Measurements from ENCODE around the gene CAMKMT.

CAMKMT gene

DNA sequence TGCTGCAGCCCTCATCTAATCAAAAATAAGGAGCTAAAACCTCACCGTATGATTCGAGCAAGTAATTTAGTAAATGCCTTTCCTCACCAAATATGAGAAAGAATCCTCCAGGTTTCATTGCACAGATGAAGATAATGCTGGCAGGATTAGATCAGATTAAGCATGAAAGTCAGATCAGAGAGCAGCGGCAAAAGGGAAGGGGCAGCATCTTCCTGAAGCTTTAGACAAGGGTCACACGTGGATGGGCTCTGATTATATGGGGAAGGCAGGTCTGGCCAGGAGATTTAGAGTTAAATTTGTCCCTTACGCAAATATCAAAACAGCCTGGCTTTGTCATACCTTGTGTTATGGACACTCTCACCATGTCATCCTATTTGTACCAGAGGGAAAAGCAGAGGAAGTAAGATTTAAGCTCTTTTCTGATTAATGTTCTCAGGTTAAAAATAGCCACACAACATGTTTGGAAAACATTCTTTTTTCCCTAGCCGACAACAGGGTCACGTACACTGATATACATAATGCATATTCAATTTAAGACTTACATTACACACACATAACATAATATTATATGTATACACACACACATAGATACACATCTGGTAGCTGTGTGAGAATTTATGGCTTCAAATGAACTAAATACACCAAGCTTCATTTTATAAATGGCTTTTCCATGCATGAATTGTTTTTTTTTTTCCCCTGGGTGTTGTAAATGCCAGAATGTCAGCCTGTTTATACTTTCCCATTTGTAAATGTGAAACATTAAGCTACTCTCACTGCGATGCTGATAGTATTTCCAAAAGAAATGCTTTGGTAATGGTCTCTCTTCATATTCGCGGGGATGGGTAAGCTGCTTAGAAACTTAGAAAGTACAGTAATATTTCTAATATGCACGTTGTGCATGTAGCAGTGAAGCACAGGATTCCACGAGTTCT is 383.5 kb downstream of the CAMKMT start:
- Histone ChIP-seq H3K4me2 (ENCODE audit: low read depth, low read length) (no peak overlapping the region), H2AFZ (ENCODE audit: low read length) (no peak overlapping the region), H3K79me2 (ENCODE audit: low read length) (no peaks in the 10 kb centered on the region), H3K9me2 (replicated peaks; ENCODE audit: insufficient read depth, low read length) (no peaks in the 10 kb centered on the region), H4K20me1 (ENCODE audit: insufficient read depth, low read length) (no peaks in the 10 kb centered on the region), H3F3A (ENCODE audit: insufficient read depth, low read length) (no peaks in the 10 kb centered on the region), H3K27me3 (replicated peaks; ENCODE audit: insufficient read depth, low read length) (no peaks in the 10 kb centered on the region), H3K27ac (ENCODE audit: low read length) (no peak overlapping the region), H3K4me3 (ENCODE audit: low read length) (no peak overlapping the region), H3K4me1 (ENCODE audit: low read length) (no peaks in the 10 kb centered on the region), H3K9me3 (replicated peaks; ENCODE audit: insufficient read depth, low read length) (no peaks in the 10 kb centered on the region), H3K36me3 (replicated peaks; ENCODE audit: insufficient read depth, low read length) (no peaks in the 10 kb centered on the region), H3K9ac (ENCODE audit: low read length) (no peak overlapping the region)
- TF ChIP-seq EZH2 (optimal IDR thresholded peaks at IDR 0.05; ENCODE audit: low read depth, low read length) (no peak), EZH2phosphoT487 (IDR thresholded peaks at IDR 0.05; ENCODE audit: low read length) (no peak)
- TF ChIP-seq, protein P1, sequence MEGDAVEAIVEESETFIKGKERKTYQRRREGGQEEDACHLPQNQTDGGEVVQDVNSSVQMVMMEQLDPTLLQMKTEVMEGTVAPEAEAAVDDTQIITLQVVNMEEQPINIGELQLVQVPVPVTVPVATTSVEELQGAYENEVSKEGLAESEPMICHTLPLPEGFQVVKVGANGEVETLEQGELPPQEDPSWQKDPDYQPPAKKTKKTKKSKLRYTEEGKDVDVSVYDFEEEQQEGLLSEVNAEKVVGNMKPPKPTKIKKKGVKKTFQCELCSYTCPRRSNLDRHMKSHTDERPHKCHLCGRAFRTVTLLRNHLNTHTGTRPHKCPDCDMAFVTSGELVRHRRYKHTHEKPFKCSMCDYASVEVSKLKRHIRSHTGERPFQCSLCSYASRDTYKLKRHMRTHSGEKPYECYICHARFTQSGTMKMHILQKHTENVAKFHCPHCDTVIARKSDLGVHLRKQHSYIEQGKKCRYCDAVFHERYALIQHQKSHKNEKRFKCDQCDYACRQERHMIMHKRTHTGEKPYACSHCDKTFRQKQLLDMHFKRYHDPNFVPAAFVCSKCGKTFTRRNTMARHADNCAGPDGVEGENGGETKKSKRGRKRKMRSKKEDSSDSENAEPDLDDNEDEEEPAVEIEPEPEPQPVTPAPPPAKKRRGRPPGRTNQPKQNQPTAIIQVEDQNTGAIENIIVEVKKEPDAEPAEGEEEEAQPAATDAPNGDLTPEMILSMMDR (IDR thresholded peaks at IDR 0.05; ENCODE audit: low read length): no peak
- DNase-seq: no peak

DNA sequence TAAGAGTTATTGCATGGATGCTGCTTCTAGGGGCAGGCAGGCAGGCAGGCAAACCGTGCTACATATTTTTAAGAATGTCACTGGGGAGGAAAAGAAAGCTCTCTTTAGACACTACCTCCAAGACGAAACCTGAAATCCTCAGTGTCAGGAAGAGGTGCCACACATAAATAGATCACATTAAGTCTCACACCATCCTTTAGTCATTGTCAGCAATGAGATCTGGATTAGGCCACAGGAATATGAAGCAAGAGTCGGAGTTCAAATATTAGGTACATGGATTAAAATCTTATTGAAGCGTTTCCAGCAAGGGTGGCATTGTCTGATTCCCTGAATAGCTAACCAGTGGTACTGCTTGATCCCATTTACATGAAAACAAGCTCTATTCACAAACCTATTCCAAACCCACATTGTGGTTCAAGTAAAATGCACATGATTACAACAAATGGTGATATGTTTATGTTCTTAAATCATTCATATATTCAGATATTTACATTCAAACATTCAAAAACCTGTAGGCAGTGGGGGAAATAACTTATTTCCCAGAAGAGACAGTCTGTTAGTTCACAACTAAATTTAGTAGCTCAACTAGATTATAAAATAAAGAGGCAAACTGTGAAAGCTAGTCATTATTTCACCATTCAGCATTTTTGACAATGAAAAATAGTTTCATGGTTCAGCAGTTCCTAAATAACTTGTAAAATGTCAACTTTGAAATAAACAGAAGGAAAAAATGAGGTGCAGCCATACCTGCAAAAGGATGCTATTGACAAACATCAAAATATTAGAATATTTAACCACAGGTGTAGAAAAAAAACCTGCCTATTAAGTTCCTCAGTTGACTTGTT is 384.4 kb downstream of the CAMKMT start:
- no peaks in the 10 kb centered on the region for H3K79me2 ChIP-seq (ENCODE audit: low read length)
- no peak for TF ChIP-seq EZH2phosphoT487 (IDR thresholded peaks at IDR 0.05; ENCODE audit: low read length)
- TF ChIP-seq, protein P1 (IDR thresholded peaks at IDR 0.05; ENCODE audit: low read length): no peak
- no peak for TF ChIP-seq EZH2 (optimal IDR thresholded peaks at IDR 0.05; ENCODE audit: low read depth, low read length)
- H3K9ac ChIP-seq (ENCODE audit: low read length): no peak overlapping the region
- no peak overlapping the region for H3K27ac ChIP-seq (ENCODE audit: low read length)
- H3F3A ChIP-seq (ENCODE audit: insufficient read depth, low read length): no peaks in the 10 kb centered on the region
- H3K9me3 ChIP-seq (replicated peaks; ENCODE audit: insufficient read depth, low read length): no peaks in the 10 kb centered on the region
- no peak overlapping the region for H2AFZ ChIP-seq (ENCODE audit: low read length)
- no peak overlapping the region for H3K4me3 ChIP-seq (ENCODE audit: low read length)
- H4K20me1 ChIP-seq (ENCODE audit: insufficient read depth, low read length): no peaks in the 10 kb centered on the region
- H3K9me2 ChIP-seq (replicated peaks; ENCODE audit: insufficient read depth, low read length): no peaks in the 10 kb centered on the region
- DNase-seq: no peak
- no peak overlapping the region for H3K4me2 ChIP-seq (ENCODE audit: low read depth, low read length)
- no peaks in the 10 kb centered on the region for H3K36me3 ChIP-seq (replicated peaks; ENCODE audit: insufficient read depth, low read length)
- no peaks in the 10 kb centered on the region for H3K4me1 ChIP-seq (ENCODE audit: low read length)
- H3K27me3 ChIP-seq (replicated peaks; ENCODE audit: insufficient read depth, low read length): no peaks in the 10 kb centered on the region

DNA sequence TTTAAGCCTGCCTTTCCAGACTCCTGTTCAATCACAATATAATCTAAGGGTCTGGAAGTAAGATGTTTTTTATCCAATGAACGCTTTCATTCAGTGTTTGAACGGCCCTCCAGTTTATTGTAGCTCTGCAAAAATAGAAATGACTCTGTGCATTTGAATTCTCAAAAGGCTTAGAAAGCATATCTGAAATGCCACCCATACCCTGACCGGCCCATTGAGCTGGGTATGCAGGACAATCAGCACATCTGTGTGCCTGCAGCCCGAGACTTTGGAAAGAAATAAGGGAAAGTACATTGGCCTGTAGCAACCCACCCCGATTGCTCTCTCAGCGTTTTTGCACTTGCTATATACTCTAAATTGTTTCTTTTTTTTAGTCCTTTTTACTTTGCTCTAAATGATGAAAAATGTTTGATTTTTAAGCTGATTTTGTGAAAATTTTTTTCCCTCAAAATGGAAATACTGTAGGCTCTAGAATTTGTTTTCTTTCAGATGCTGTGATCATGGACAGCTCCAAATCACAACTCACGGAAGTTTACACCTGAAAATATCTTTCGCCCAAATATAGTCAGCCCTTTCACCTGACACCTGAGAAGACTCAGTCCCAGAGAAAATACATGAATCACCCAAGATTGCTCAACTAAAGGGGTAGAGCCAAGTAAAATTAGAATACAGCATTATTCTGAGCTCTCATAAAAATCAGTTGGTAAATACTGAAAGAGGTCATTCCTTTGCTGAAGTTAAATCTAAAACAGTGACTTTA is 385.3 kb downstream of the CAMKMT start:
- H4K20me1 ChIP-seq (ENCODE audit: insufficient read depth, low read length): no peaks in the 10 kb centered on the region
- no peaks in the 10 kb centered on the region for H3K79me2 ChIP-seq (ENCODE audit: low read length)
- no peaks in the 10 kb centered on the region for H3K9me3 ChIP-seq (replicated peaks; ENCODE audit: insufficient read depth, low read length)
- no peak overlapping the region for H3K4me3 ChIP-seq (ENCODE audit: low read length)
- no peak overlapping the region for H3K27ac ChIP-seq (ENCODE audit: low read length)
- H3K27me3 ChIP-seq (replicated peaks; ENCODE audit: insufficient read depth, low read length): no peaks in the 10 kb centered on the region
- no peaks in the 10 kb centered on the region for H3K9me2 ChIP-seq (replicated peaks; ENCODE audit: insufficient read depth, low read length)
- no peaks in the 10 kb centered on the region for H3F3A ChIP-seq (ENCODE audit: insufficient read depth, low read length)
- no peak overlapping the region for H3K4me2 ChIP-seq (ENCODE audit: low read depth, low read length)
- TF ChIP-seq EZH2phosphoT487 (IDR thresholded peaks at IDR 0.05; ENCODE audit: low read length) (no peak), EZH2 (optimal IDR thresholded peaks at IDR 0.05; ENCODE audit: low read depth, low read length) (no peak)
- TF ChIP-seq, protein P1 (IDR thresholded peaks at IDR 0.05; ENCODE audit: low read length): no peak
- no peak overlapping the region for H2AFZ ChIP-seq (ENCODE audit: low read length)
- no peak for DNase-seq
- no peaks in the 10 kb centered on the region for H3K4me1 ChIP-seq (ENCODE audit: low read length)
- H3K36me3 ChIP-seq (replicated peaks; ENCODE audit: insufficient read depth, low read length): no peaks in the 10 kb centered on the region
- H3K9ac ChIP-seq (ENCODE audit: low read length): no peak overlapping the region
